ENCODE results near the gene NAIF1.

DNA sequence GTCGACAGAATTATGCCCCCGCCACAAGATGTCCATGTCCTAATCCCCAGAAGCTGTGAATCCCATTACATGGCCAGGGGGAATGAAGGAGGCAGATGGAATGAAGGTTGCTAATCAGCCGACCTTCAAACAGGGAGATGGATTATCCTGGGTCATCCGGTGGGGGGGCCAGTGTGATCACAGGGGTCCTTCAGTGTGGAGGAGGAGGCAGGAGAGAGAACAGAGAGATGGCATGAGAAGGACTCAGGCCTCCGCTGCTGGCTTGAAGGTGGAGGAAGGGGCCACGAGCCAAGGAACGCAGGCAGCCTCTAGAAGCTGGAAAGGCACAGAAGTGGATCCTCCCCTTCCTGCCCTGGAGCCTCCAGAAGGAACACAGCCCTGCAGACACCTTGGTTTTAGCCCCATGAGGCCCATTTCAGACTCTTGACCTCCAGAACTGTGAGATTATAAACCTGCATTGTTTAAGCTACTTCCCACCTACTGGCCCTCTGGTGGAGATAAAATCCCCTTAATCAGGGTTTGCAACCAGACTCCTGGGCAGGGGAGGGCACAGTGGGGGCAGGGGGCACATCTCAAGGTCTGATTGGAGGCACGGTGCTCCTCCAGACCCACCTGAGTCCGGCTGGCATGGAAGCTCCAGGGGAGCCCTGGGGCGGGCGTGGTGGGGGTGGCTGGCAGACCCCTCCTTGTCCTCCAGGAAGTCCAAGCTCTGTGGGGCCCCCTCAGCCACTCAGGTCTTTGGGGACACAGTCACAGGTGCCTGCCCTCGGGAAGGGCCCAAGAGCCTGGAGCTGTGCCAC is 46.6 kb upstream of the NAIF1 start:
- TF ChIP-seq, protein P1, sequence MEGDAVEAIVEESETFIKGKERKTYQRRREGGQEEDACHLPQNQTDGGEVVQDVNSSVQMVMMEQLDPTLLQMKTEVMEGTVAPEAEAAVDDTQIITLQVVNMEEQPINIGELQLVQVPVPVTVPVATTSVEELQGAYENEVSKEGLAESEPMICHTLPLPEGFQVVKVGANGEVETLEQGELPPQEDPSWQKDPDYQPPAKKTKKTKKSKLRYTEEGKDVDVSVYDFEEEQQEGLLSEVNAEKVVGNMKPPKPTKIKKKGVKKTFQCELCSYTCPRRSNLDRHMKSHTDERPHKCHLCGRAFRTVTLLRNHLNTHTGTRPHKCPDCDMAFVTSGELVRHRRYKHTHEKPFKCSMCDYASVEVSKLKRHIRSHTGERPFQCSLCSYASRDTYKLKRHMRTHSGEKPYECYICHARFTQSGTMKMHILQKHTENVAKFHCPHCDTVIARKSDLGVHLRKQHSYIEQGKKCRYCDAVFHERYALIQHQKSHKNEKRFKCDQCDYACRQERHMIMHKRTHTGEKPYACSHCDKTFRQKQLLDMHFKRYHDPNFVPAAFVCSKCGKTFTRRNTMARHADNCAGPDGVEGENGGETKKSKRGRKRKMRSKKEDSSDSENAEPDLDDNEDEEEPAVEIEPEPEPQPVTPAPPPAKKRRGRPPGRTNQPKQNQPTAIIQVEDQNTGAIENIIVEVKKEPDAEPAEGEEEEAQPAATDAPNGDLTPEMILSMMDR (IDR thresholded peaks at IDR 0.05; ENCODE audit: extremely low read depth in 1 of 2, insufficient read depth in 1 of 2, low read depth in 1 of 2, low read length in 2 of 2): no peak
- no peak for TF ChIP-seq POLR2AphosphoS5 (IDR thresholded peaks at IDR 0.05; ENCODE audit: insufficient read depth, low read depth, low read length)

All from endothelial cell of umbilical vein (primary cell).